Fibroblast of pulmonary artery (primary cell): Measurements from ENCODE around the gene RFPL3.

ENCODE experiments used
- DNase-seq: peaks from one replicate; pipeline ENCODE4 v3.0.0-alpha.2; 2010; ENCODE audit warnings: low read depth
- H3K4me3 ChIP-seq: replicated peaks from 2 replicates; pipeline ENCODE4 v1.5.1; 2011; ENCODE audit warnings: low read depth, mild to moderate bottlenecking, control low read depth, low read length, moderate library complexity
- TF ChIP-seq, protein P1 (sequence below): IDR thresholded peaks from 2 replicates; pipeline ENCODE4 v1.5.1; 2011; ENCODE audit warnings: mild to moderate bottlenecking, control low read depth, low read length, inconsistent platforms; ENCODE audit errors: missing control alignments

Gene RFPL3

GRCh38 chr22:32389685-32390084 is 32.0 kb downstream of the RFPL3 start:
- H3K4me3 ChIP-seq: no peak overlapping the region
- TF ChIP-seq, protein P1, sequence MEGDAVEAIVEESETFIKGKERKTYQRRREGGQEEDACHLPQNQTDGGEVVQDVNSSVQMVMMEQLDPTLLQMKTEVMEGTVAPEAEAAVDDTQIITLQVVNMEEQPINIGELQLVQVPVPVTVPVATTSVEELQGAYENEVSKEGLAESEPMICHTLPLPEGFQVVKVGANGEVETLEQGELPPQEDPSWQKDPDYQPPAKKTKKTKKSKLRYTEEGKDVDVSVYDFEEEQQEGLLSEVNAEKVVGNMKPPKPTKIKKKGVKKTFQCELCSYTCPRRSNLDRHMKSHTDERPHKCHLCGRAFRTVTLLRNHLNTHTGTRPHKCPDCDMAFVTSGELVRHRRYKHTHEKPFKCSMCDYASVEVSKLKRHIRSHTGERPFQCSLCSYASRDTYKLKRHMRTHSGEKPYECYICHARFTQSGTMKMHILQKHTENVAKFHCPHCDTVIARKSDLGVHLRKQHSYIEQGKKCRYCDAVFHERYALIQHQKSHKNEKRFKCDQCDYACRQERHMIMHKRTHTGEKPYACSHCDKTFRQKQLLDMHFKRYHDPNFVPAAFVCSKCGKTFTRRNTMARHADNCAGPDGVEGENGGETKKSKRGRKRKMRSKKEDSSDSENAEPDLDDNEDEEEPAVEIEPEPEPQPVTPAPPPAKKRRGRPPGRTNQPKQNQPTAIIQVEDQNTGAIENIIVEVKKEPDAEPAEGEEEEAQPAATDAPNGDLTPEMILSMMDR: peak; percentile 54
- peak; percentile 38 for DNase-seq

DNA sequence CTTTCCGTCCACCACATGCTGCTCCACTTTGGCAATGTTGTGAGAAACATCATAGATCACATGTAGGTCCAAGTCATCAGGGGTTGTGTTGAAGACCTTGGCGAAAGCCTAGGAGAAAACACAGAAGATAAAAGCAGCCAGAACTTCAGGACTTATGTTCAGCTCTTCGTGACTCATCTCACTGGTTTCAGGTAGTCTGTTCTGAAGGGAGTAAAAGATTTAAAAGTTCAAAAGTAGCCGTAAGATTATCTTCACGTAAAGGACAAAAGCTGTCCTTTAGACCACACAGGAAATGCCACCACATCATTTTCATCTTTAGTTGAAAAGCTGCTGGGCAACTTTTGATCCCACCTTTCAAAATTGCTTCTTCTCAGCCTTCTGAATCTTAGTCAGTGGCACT is 37.4 kb downstream of the RFPL3 start:
- TF ChIP-seq, protein P1: no peak
- DNase-seq: no peak
- no peak overlapping the region for H3K4me3 ChIP-seq

DNA sequence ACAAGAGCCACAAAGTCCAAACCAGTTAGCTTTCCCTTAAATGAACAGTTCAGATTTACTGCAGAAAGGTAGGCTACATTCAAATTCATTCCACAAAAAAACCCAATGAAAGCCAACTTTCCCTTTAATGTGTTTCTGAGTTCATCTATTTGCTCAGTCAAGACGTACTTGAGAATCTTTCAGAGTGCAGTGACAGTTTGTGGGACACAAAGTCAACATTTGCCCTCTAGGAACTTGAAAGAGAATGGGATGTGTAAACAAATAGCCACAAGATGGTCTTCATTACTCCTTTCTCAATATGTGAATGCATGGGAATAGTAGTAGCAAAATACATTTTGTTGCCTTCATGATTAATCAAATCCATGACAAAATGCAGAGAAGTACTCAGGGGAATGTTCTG is 38.6 kb downstream of the RFPL3 start:
- TF ChIP-seq, protein P1: no peak
- H3K4me3 ChIP-seq: no peak overlapping the region
- DNase-seq: no peak

GRCh38 chr22:32396746-32397145 is 39.1 kb downstream of the RFPL3 start:
- H3K4me3 ChIP-seq: no peak overlapping the region
- peak; percentile 14 for DNase-seq
- TF ChIP-seq, protein P1: no peak

DNA sequence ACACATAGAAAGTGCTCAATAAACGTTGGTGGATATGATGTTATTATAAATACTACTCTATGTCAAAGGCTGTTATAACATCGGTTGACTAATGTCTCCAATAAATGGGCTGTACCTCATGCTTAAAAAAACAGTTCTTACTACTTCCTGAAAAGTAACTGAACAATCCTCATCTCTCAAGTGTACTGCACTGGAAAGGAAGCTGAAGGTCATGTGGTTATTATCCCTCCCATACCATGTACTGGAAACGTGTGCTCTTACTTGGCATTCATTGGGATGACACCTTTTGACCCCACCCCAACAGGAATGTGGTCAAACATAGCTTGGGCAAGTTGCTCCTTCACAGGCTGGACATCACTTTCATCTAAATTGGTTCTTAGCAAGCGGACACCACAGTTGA is 43.8 kb downstream of the RFPL3 start:
- TF ChIP-seq, protein P1: no peak
- DNase-seq: no peak
- H3K4me3 ChIP-seq: no peak overlapping the region

DNA sequence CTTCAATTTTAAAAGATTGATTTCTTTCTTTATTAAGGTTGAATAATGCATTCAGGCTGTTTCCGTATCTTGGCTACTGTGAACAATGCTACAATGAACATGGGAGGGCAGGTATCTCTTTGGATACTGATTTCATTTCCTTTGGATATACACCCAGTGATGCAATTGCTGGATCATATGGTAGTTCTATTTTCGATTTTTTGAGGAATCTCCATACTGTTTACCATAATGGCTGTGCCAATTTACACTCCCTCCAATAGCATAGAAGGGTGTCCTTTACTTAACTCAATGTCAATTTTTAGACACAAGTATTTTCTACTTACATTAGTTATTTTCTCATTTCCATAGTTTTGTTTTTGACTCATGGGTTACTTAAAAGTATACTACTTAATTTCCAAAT is 46.4 kb downstream of the RFPL3 start:
- DNase-seq: no peak
- H3K4me3 ChIP-seq: no peak overlapping the region
- TF ChIP-seq, protein P1: no peak

DNA sequence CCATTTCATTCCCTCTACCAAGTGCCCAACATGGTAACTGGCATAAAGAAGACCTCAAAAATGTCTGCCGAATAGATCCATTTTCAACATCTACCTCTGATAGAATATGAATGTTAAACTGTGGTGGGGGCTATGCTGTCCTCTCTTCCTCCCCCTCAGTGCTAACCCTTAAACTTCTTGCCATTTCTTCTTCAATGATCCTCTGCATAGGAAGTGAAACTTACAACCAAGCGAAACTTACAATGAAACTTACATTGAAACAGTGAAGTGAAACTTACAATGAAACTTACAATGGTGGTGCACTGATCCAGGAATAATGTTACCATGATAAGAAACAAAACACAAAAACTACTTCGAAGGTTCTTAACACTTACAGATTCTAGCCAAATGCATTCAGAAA is 49.6 kb downstream of the RFPL3 start:
- H3K4me3 ChIP-seq: no peak overlapping the region
- no peak for DNase-seq
- TF ChIP-seq, protein P1: no peak
